ENCODE results near the gene FRMD6. TPM values are rescaled to one million over a fixed set of nuclear protein-coding genes. Genes with fewer than 3 reads are reported as not detected.

Gene FRMD6
- total RNA-seq, 1 experiment from 2014 or later, result 40.7 TPM

GRCh38 chr14:51668870-51669269, 17.2 kb downstream of the FRMD6 start:
- peaks cover 5% of the 10 kb centered on the region; the same call in 1 of the 2 replicates for H3K4me1 ChIP-seq (ENCODE audit: control insufficient read depth, insufficient read depth, low read length)
- CTCF ChIA-PET, result no interaction called here
- no peaks in the 10 kb centered on the region; the same call in 1 of the 2 replicates for H3K36me3 ChIP-seq (ENCODE audit: control insufficient read depth, insufficient read depth, low read length)
- H3K9me3 ChIP-seq (ENCODE audit: control insufficient read depth, insufficient read depth, low read depth, low read length), result no peaks in the 10 kb centered on the region
- H3K4me3 ChIP-seq (ENCODE audit: low read depth in 2 of 2, low read length in 2 of 2), result no peak overlapping the region
- TF ChIP-seq TCF7L2 (IDR thresholded peaks at IDR 0.05; ENCODE audit: low read depth, low read length), result no peak
- no peak for TF ChIP-seq REST (IDR thresholded peaks at IDR 0.05; ENCODE audit: insufficient read depth in 1 of 2, low read depth in 2 of 2, low read length in 1 of 2)
- TF ChIP-seq POLR2AphosphoS5 (IDR thresholded peaks at IDR 0.05; ENCODE audit: low read depth, low read length), result no peak
- no peak for DNase-seq (ENCODE audit: low read depth, low spot score)
- BruUV-seq (replicated peaks), result no TSS peak
- H3K27me3 ChIP-seq (ENCODE audit: control insufficient read depth, insufficient read depth, low read length), result no peaks in the 10 kb centered on the region
- in situ Hi-C loops (cut with HindIII; ENCODE audit: low pct_unique_long_range_greater_than_20kb, low sequenced_read_pairs), result no loop called here
- ATAC-seq, result no peak
- POLR2A ChIA-PET, result interaction anchor here (0.6 kb wide), 1 partner anchor 16 kb away, joined by 6 read pairs; no protein-coding TSS in a partner anchor
- intact Hi-C loops (cut with micrococcal nuclease; ENCODE audit: unreplicated experiment), result no loop called here
- no peak overlapping the region for H3K27ac ChIP-seq (ENCODE audit: low read length)

- ChIA-PET POLR2A (no interaction called here), CTCF (no interaction called here)
- in situ Hi-C loops (cut with HindIII; ENCODE audit: low pct_unique_long_range_greater_than_20kb, low sequenced_read_pairs) (no loop called here), intact Hi-C loops (cut with micrococcal nuclease; ENCODE audit: unreplicated experiment) (no loop called here)
- Histone ChIP-seq H3K36me3 (ENCODE audit: control insufficient read depth, insufficient read depth, low read length) (no peaks in the 10 kb centered on the region; the same call in 1 of the 2 replicates), H3K9me3 (ENCODE audit: control insufficient read depth, insufficient read depth, low read depth, low read length) (no peaks in the 10 kb centered on the region), H3K27ac (ENCODE audit: low read length) (no peak overlapping the region), H3K4me1 (ENCODE audit: control insufficient read depth, insufficient read depth, low read length) (no peaks in the 10 kb centered on the region; the same call in 1 of the 2 replicates), H3K4me3 (ENCODE audit: low read depth in 2 of 2, low read length in 2 of 2) (no peak overlapping the region), H3K27me3 (ENCODE audit: control insufficient read depth, insufficient read depth, low read length) (no peaks in the 10 kb centered on the region)
- no TSS peak for BruUV-seq (replicated peaks)
- no peak for ATAC-seq
- no peak for TF ChIP-seq TCF7L2 (IDR thresholded peaks at IDR 0.05; ENCODE audit: low read depth, low read length)
- TF ChIP-seq REST (IDR thresholded peaks at IDR 0.05; ENCODE audit: insufficient read depth in 1 of 2, low read depth in 2 of 2, low read length in 1 of 2), result no peak
- TF ChIP-seq SIN3A (IDR thresholded peaks at IDR 0.05; ENCODE audit: borderline replicate concordance, insufficient read depth, low read depth, low read length), result no peak
- TF ChIP-seq POLR2AphosphoS5 (IDR thresholded peaks at IDR 0.05; ENCODE audit: low read depth, low read length), result no peak
- DNase-seq (ENCODE audit: low read depth, low spot score), result no peak
Measured at GRCh38 chr14:51674294-51675002, 22.7 kb downstream of the FRMD6 start.

Data from Panc1 (cell line).